GM18526 (cell line): ENCODE results near the gene MRM2.

Experiments used
- POLR2A ChIP-seq: IDR thresholded peaks from 3 replicates; pipeline ENCODE4 v1.6.1; 2011; ENCODE audit not compliant: insufficient read length; ENCODE audit errors: extremely low read depth

MRM2 gene

DNA sequence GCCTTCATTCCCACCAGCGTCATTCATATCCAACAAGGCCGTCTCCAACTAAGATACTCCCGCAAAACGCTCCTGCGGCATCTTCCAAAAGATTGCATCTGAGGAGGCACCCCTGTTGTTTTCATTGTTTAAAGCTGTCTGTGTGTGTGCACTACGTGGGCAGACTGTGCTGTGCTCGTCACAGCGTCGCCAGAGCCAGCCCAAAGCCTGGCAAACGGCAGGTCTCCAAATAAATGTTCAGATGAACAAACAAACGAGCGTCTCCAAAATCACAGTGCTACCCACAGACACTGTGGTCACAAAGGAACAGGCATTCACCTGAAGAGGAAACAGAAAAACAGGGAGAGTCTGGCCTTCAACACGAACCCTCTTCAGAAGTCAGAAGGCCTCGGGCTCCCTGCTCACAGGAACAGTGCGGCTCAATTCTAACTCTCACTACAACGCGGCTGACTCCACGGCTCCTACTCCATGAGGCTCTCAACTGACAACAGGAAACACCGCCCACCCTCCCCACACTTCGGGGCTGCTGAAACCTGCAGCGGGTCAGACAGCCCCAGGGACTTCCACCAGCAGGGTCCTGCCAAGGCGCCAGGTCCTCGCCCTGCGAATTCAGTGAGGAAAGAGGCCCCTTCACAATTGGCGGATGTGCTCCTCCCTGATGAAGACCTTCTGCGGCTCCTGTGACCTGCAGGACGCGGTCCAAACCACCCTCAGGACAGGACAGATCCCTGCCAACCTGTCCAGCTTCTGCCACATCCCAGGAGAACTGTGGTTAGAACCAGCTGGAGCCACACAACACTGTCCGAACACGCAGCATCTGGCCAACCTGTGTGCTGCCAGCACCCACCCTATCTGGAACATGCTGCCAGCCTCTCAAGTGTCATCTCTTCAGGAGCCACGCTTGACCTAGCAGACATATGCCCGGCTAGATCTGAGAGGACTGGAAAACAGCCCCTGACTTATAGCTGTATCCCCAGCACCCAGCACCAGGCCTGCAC lies 45.3 kb downstream of the MRM2 start:
- TF ChIP-seq POLR2A, result no peak

DNA sequence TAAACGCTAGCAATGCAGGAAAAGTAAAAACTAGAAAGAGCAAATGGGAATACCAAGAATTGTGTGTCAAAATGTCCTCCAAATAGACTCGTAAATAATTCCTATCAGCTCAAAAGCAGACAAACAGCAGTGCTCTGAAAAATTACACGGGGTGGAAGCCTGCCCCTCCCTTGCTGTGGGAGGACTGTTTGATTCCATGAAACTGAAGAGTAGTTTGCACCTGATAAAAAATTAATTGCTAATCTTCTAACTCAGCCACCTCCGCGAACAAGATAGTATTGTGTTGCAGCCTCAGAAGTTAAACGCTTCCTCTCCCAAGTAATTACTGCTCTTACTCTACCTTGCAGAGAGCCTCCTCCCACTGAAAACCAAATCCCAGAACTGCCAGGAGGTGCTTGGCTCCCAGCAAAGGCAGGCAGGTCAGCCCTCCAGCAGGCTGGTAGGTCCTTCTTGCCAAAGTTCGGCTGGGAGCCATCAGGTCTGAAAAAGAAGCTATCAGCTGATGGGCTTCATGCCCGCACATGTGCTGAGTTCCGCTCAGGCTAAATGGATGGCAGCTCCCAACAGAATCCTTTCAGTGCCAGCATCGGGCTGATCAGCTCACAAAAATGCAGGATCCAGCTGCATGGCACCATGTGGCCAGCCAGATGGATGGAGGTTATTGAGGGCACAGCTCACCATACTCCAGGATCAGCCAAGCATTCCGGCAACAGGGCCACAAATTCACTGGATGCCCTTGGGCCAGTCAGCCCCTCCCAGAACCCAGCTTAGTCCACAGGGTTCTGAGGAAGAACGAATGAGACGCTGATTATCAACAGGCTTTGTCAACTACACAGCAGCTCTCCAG lies 46.4 kb downstream of the MRM2 start:
- no peak for TF ChIP-seq POLR2A

- TF ChIP-seq POLR2A, result no peak
These were observed 48.3 kb downstream of the MRM2 start for GRCh38 chr7:2193575-2194305.

- no peak for TF ChIP-seq POLR2A
These were observed 49.0 kb downstream of the MRM2 start for GRCh38 chr7:2192831-2193534.

GRCh38 chr7:2191016-2191415 lies 51.0 kb downstream of the MRM2 start:
- no peak for TF ChIP-seq POLR2A

DNA sequence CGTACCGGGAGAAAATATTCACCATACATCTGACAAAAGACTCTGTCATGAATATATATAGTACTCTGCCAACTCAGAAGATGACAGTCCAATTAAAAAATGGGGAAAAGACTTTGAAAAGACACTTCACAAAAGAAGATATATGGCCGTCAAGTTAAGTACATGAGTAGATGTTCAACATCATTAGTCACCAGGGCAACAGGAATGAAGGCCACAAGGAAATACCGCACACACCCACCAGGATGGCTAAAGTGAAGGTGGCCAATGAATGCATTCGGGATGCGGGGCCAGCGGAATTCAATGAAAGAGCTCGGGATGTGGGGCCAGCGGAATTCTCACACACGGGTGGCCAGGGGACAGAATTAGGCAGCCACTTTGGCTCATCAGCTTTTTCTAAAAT lies 51.5 kb downstream of the MRM2 start:
- TF ChIP-seq POLR2A, result no peak

DNA sequence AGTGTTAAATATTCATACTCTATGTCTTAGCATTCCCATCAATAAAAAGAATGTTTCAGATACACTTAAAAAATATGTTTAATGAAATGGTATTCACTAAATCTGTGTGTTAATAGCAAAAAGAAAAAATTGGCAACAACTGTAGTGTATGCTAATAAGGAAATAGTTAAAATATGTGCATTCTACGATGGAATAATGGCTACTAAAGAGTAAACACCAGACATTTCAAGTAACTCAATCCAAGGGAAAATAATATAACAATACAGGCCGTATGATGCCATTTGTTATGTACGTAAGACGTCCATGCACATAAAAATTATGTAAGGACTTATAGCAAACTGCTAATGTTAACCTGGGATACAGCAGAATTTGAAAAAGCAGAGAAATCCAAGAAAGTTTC lies 55.8 kb downstream of the MRM2 start:
- no peak for TF ChIP-seq POLR2A

- TF ChIP-seq POLR2A, result no peak
These were observed 56.3 kb downstream of the MRM2 start for GRCh38 chr7:2185715-2186114.
